ENCODE measurements around the gene ARHGAP24. TPM values are rescaled to one million over a fixed set of nuclear protein-coding genes. Genes with fewer than 3 reads are reported as not detected.

ARHGAP24 gene
- total and polyA plus RNA-seq, 10 of the 15 experiments (the other 5 are each of a cell fraction or from before 2014, with no cell fraction given) = 0.10 to 4.2 (median 0.52) TPM

DNA sequence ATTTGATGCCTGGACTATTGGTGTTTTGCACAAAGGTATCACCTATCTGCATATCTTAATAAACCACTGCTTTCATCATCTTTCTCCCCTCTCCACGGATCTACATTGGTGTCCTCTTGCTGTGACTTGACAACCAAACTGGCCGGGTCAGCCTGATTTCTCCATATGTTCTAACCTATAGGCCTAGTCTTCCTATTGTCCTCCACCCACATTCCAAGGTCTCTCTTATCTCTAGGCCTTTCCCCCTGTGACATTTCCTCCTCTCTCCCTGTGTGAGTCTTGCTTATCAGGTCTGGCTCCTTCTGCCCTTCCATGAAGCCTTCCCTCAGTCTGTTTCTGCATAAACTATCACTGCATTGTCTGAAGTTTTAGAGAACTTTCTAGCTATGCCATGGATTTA is 33.7 kb downstream of the ARHGAP24 start (continued):
- no peak for TF ChIP-seq NKRF (conservative IDR thresholded peaks at IDR 0.05)
- TF ChIP-seq, protein P1, sequence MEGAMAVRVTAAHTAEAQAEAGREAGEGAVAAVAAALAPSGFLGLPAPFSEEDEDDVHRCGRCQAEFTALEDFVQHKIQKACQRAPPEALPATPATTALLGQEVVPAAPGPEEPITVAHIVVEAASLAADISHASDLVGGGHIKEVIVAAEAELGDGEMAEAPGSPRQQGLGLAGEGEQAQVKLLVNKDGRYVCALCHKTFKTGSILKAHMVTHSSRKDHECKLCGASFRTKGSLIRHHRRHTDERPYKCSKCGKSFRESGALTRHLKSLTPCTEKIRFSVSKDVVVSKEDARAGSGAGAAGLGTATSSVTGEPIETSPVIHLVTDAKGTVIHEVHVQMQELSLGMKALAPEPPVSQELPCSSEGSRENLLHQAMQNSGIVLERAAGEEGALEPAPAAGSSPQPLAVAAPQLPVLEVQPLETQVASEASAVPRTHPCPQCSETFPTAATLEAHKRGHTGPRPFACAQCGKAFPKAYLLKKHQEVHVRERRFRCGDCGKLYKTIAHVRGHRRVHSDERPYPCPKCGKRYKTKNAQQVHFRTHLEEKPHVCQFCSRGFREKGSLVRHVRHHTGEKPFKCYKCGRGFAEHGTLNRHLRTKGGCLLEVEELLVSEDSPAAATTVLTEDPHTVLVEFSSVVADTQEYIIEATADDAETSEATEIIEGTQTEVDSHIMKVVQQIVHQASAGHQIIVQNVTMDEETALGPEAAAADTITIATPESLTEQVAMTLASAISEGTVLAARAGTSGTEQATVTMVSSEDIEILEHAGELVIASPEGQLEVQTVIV (IDR thresholded peaks at IDR 0.05; ENCODE audit: borderline replicate concordance, partially characterized antibody) = no peak

GRCh38 chr4:85509882-85510631 is 35.1 kb downstream of the ARHGAP24 start:
- BruUV-seq (replicated peaks) = no TSS peak
- ChIA-PET RAD21 (ENCODE audit: unreplicated experiment) (no interaction called here), POLR2A (no interaction called here), CTCF (no interaction called here), SMC1A (ENCODE audit: uncharacterized antibody, unreplicated experiment) (no interaction called here)
- 28% methylated on average over 4 of the region's 5 CpGs for WGBS (ENCODE audit: insufficient coverage, insufficient replicate concordance, low lambda C conversion rate, missing lambda C conversion rate)
- in situ Hi-C loops (cut with MboI) = no loop called here
- Histone ChIP-seq H3K4me2 (ENCODE audit: control insufficient read depth, insufficient read depth) (no peak overlapping the region), H3K27me3 (replicated peaks in 1 of 2; ENCODE audit: control insufficient read depth in 2 of 2, insufficient read depth in 2 of 2, low read length in 1 of 2) (no peaks in the 10 kb centered on the region), H3K9me3 (replicated peaks; ENCODE audit: control insufficient read depth, insufficient read depth, low read length) (no peaks in the 10 kb centered on the region; the same call in 2 of the 3 replicates), H4K20me1 (ENCODE audit: control insufficient read depth, insufficient read depth) (no peaks in the 10 kb centered on the region), H3K4me3 (no peak overlapping the region), H3K36me3 (ENCODE audit: control insufficient read depth in 2 of 2, insufficient read depth in 2 of 2, low read length in 1 of 2) (no peaks in the 10 kb centered on the region), H2AFZ (ENCODE audit: control insufficient read depth, low read depth, low read length) (no peak overlapping the region), H3K9ac (ENCODE audit: control insufficient read depth, insufficient read depth, low read length) (no peak overlapping the region), H3K27ac (ENCODE audit: control insufficient read depth, insufficient read depth) (no peak overlapping the region), H3K79me2 (ENCODE audit: control insufficient read depth, insufficient read depth, low read length) (no peaks in the 10 kb centered on the region), H3K4me1 (ENCODE audit: control insufficient read depth, insufficient read depth, low read length) (no peaks in the 10 kb centered on the region)
- intact Hi-C loops (cut with micrococcal nuclease; ENCODE audit: unreplicated experiment) = no loop called here
- DNase-seq (ENCODE audit: low read depth, low spot score) = no peak
- TF ChIP-seq YY1 (IDR thresholded peaks at IDR 0.05; ENCODE audit: low read depth, low read length) = no peak
- FAIRE-seq = peak; percentile 44
- no peak for ATAC-seq
